Measurements from ENCODE around the gene PIK3C2B.

Gene PIK3C2B

GRCh38 chr1:204459706-204460105 is 34.9 kb downstream of the PIK3C2B start:
- no peak for DNase-seq

GRCh38 chr1:204457666-204458065 is 36.9 kb downstream of the PIK3C2B start:
- DNase-seq = no peak

- no peak for DNase-seq
Observed at GRCh38 chr1:204456826-204457442, 37.7 kb downstream of the PIK3C2B start.

GRCh38 chr1:204455831-204456145 is 38.8 kb downstream of the PIK3C2B start:
- DNase-seq = no peak

- no peak for DNase-seq
Observed at GRCh38 chr1:204455063-204455830, 39.4 kb downstream of the PIK3C2B start.

GRCh38 chr1:204454476-204454875 is 40.1 kb downstream of the PIK3C2B start:
- DNase-seq = no peak

- DNase-seq = peak; percentile 40 to 73 (median 64)
Observed at GRCh38 chr1:204453141-204453772, 41.3 kb downstream of the PIK3C2B start.

GRCh38 chr1:204451352-204452124 is 43.1 kb downstream of the PIK3C2B start:
- no peak for DNase-seq

- no peak for DNase-seq
Observed at GRCh38 chr1:204450461-204451257, 43.9 kb downstream of the PIK3C2B start.

- DNase-seq = no peak
Observed at GRCh38 chr1:204449678-204450280, 44.8 kb downstream of the PIK3C2B start.

GRCh38 chr1:204448991-204449677 is 45.5 kb downstream of the PIK3C2B start:
- DNase-seq = no peak

GRCh38 chr1:204448344-204448964 is 46.2 kb downstream of the PIK3C2B start:
- DNase-seq = no peak

- no peak for DNase-seq
Observed at GRCh38 chr1:204447736-204448135, 46.9 kb downstream of the PIK3C2B start.

- no peak for DNase-seq
Observed at GRCh38 chr1:204447190-204447589, 47.4 kb downstream of the PIK3C2B start.

- peak; percentile 48 to 78 (median 68) for DNase-seq
Observed at GRCh38 chr1:204446413-204447111, 48.0 kb downstream of the PIK3C2B start.

GRCh38 chr1:204445860-204446412 is 48.7 kb downstream of the PIK3C2B start:
- peak; percentile 17 to 33 (median 18) for DNase-seq

Data from stimulated activated naive CD4-positive, alpha-beta T cell (primary cell).